Liver (tissue), 9 donors: Measurements from ENCODE around the gene ATG4C. TPM values are rescaled to one million over a fixed set of nuclear protein-coding genes. Genes with fewer than 3 reads are reported as not detected.

Source experiments
- DNase-seq: peaks from one replicate; pipeline ENCODE4 v3.0.0-alpha.2; 2017; ENCODE audit warnings: low spot score
- H3K27ac ChIP-seq, 2 donors: one replicate each; pipeline ENCODE4 v1.7.0; 2013; ENCODE audit warnings: inconsistent platforms in 2 of 2, low read length in 2 of 2, control low read depth in 1 of 2, low read depth in 1 of 2, mild to moderate bottlenecking in 1 of 2
- H3K27me3 ChIP-seq, 4 donors: one replicate each; pipeline versions ENCODE4 v1.6.1 to v1.7.0; 2013; ENCODE audit warnings: low read length in 3 of 4, inconsistent platforms in 1 of 4, mild to moderate bottlenecking in 1 of 4, moderate library complexity in 1 of 4; ENCODE audit not compliant: control insufficient read depth in 4 of 4, insufficient read depth in 4 of 4
- H3K36me3 ChIP-seq, 4 donors: one replicate each; pipeline versions ENCODE4 v1.6.1 to v1.7.0; 2013; ENCODE audit warnings: low read length in 3 of 4, mild to moderate bottlenecking in 3 of 4, low read depth in 1 of 4, moderate library complexity in 1 of 4; ENCODE audit not compliant: control insufficient read depth in 4 of 4, insufficient read depth in 3 of 4
- H3K4me1 ChIP-seq, 4 donors: one replicate each; pipeline versions ENCODE4 v1.6.1 to v1.7.0; 2013; ENCODE audit warnings: low read length in 3 of 4, mild to moderate bottlenecking in 3 of 4, moderate library complexity in 1 of 4; ENCODE audit not compliant: control insufficient read depth in 4 of 4, insufficient read depth in 4 of 4
- H3K4me3 ChIP-seq, 3 donors: one replicate each; pipeline versions ENCODE4 v1.6.1 to v1.7.0; 2013; ENCODE audit warnings: low read length in 3 of 3, control low read depth in 1 of 3, low read depth in 1 of 3, mild to moderate bottlenecking in 1 of 3
- H3K9ac ChIP-seq, 2 donors: one replicate each; pipeline ENCODE4 v1.7.0; 2013; ENCODE audit warnings: low read length in 2 of 2, mild to moderate bottlenecking in 2 of 2, moderate library complexity in 2 of 2, control low read depth in 1 of 2, low read depth in 1 of 2
- H3K9me3 ChIP-seq, 4 donors: one replicate each; pipeline versions ENCODE4 v1.6.1 to v1.7.0; 2013; ENCODE audit warnings: low read length in 3 of 4; ENCODE audit not compliant: control insufficient read depth in 4 of 4
- ATF3 ChIP-seq: IDR thresholded peaks from 2 replicates; pipeline ENCODE4 v1.6.1; 2016; ENCODE audit warnings: antibody characterized with exemption
- EGR1 ChIP-seq, 2 donors: IDR thresholded peaks; 2 replicates each; pipeline ENCODE4 v1.6.1; 2016 to 2018; ENCODE audit warnings: antibody characterized with exemption in 2 of 2, low read depth in 2 of 2
- FOXA1 ChIP-seq: IDR thresholded peaks from 2 replicates; pipeline ENCODE4 v1.6.1; 2016; ENCODE audit warnings: antibody characterized with exemption
- FOXA2 ChIP-seq: IDR thresholded peaks from 2 replicates; pipeline ENCODE4 v1.6.1; 2016; ENCODE audit warnings: antibody characterized with exemption
- GABPA ChIP-seq, 2 donors: IDR thresholded peaks in 1 of 2; conservative IDR thresholded peaks in 1 of 2; 2 replicates each; pipeline ENCODE4 v1.6.1; 2016; ENCODE audit warnings: antibody characterized with exemption in 2 of 2, mild to moderate bottlenecking in 1 of 2, moderate library complexity in 1 of 2
- HNF4A ChIP-seq, 2 donors: conservative IDR thresholded peaks; 2 replicates each; pipeline ENCODE4 v1.6.1; 2016; ENCODE audit warnings: antibody characterized with exemption in 2 of 2, mild to moderate bottlenecking in 2 of 2
- HNF4G ChIP-seq: IDR thresholded peaks from 2 replicates; pipeline ENCODE4 v1.6.1; 2016; ENCODE audit warnings: antibody characterized with exemption
- JUND ChIP-seq, 2 donors: IDR thresholded peaks; 2 replicates each; pipeline ENCODE4 v1.6.1; 2016; ENCODE audit warnings: antibody characterized with exemption in 2 of 2
- NR2F2 ChIP-seq: IDR thresholded peaks from 2 replicates; pipeline ENCODE4 v1.6.1; 2016; ENCODE audit warnings: antibody characterized with exemption
- RAD21 ChIP-seq, 2 donors: IDR thresholded peaks; 2 replicates each; pipeline ENCODE4 v1.6.1; 2016; ENCODE audit warnings: antibody characterized with exemption in 2 of 2, mild to moderate bottlenecking in 2 of 2
- RXRA ChIP-seq, 2 donors: IDR thresholded peaks; 2 replicates each; pipeline ENCODE4 v1.6.1; 2017 to 2018; ENCODE audit warnings: antibody characterized with exemption in 2 of 2, mild to moderate bottlenecking in 1 of 2
- SP1 ChIP-seq: IDR thresholded peaks from 2 replicates; pipeline ENCODE4 v1.6.1; 2018; ENCODE audit warnings: antibody characterized with exemption, mild to moderate bottlenecking
- TAF1 ChIP-seq: conservative IDR thresholded peaks from 2 replicates; pipeline ENCODE4 v1.6.1; 2016; ENCODE audit warnings: antibody characterized with exemption, mild to moderate bottlenecking
- YY1 ChIP-seq: IDR thresholded peaks from 2 replicates; pipeline ENCODE4 v1.6.1; 2016; ENCODE audit warnings: antibody characterized with exemption, mild to moderate bottlenecking
- ZBTB33 ChIP-seq: IDR thresholded peaks from 2 replicates; pipeline ENCODE4 v1.6.1; 2016; ENCODE audit warnings: antibody characterized with exemption
- WGBS: extraction: QIAGEN DNeasy Blood & Tissue Kit; methylation state at CpG from one replicate; pipeline ENCODE4 v1.1.7; 2013; 5-methylcytosine and 5-hydroxymethylcytosine counted together
- polyA plus RNA-seq, 2 donors: library from polyadenylated mRNA; stranded (reverse) in 1 of 2; unstranded in 1 of 2; fragments of 200-250 nt in 1 of 2; fragments of >200 nt in 1 of 2; fragmentation: Nextera tagmentation in 1 of 2; extraction: Ambion mirVana in 1 of 2; gene quantifications; one replicate each; pipeline versions ENCODE4 v1.2.1 to v1.2.3, GENCODE V29; 2013 to 2015
- total RNA-seq, 2 donors: library from RNA; depleted of rRNA; stranded (reverse); fragments of >200 nt; gene quantifications; one replicate each; pipeline ENCODE4 v1.2.3, GENCODE V29; 2014
- TF ChIP-seq, protein P1 (sequence below): IDR thresholded peaks from 2 replicates; pipeline ENCODE4 v1.6.1; 2016; ENCODE audit warnings: antibody characterized with exemption
- TF ChIP-seq, protein P2 (sequence below): fragments of 150-350 bp; IDR thresholded peaks from 2 replicates; pipeline ENCODE4 v1.5.1; 2017; ENCODE audit warnings: improper control_type of control experiment, low read depth, low read length; ENCODE audit not compliant: missing input control
- TF ChIP-seq, protein P3 (sequence below): IDR thresholded peaks from 2 replicates; pipeline ENCODE4 v1.6.1; 2016; ENCODE audit warnings: antibody characterized with exemption, mild to moderate bottlenecking
- donor health status: healthy.
- donor health status: healthy.
- donor health status: healthy.
- donor health status: healthy.
- donor health status: healthy.

ATG4C gene, protein sequence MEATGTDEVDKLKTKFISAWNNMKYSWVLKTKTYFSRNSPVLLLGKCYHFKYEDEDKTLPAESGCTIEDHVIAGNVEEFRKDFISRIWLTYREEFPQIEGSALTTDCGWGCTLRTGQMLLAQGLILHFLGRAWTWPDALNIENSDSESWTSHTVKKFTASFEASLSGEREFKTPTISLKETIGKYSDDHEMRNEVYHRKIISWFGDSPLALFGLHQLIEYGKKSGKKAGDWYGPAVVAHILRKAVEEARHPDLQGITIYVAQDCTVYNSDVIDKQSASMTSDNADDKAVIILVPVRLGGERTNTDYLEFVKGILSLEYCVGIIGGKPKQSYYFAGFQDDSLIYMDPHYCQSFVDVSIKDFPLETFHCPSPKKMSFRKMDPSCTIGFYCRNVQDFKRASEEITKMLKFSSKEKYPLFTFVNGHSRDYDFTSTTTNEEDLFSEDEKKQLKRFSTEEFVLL
- 1 to 10 TPM; 5.6 to 8.4 TPM for total RNA-seq
- 1 to 10 TPM; 3.8 to 4.8 TPM for polyA plus RNA-seq

- no peaks in the 10 kb centered on the region for H3K36me3 ChIP-seq
- peak within 1 kb of the TSS; percentile 96 to 98 for H3K27ac ChIP-seq
- H3K9ac ChIP-seq: peak within 1 kb of the TSS; percentile 79 to 99
- peak; percentile 91 for DNase-seq
- H3K9me3 ChIP-seq: no peaks in the 10 kb centered on the region
- under 1% methylated on average over 38 of the region's 38 CpGs for WGBS
- TF ChIP-seq EGR1 (IDR thresholded peaks at IDR 0.05; ENCODE audit: low read depth in 2 of 2) (peak; percentile 64 to 69), HNF4A (conservative IDR thresholded peaks at IDR 0.05) (peak in 1 of 2 donors; percentile 35), NR2F2 (peak; percentile 58), FOXA1 (no peak), FOXA2 (no peak), GABPA (IDR thresholded peaks at IDR 0.05 in 1 of 2, conservative IDR thresholded peaks at IDR 0.05 in 1 of 2) (peak; percentile 61 to 92), TAF1 (peak; percentile 82), HNF4G (peak; percentile 7), ZBTB33 (peak; percentile 97), JUND (IDR thresholded peaks at IDR 0.05) (no peak), RAD21 (IDR thresholded peaks at IDR 0.05) (peak in 1 of 2 donors; percentile 26), SP1 (peak; percentile 71), RXRA (IDR thresholded peaks at IDR 0.05) (peak; percentile 42 to 46), YY1 (peak; percentile 96), ATF3 (peak; percentile 71)
- TF ChIP-seq, protein P1, sequence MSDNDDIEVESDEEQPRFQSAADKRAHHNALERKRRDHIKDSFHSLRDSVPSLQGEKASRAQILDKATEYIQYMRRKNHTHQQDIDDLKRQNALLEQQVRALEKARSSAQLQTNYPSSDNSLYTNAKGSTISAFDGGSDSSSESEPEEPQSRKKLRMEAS: peak; percentile 87
- TF ChIP-seq, protein P2, sequence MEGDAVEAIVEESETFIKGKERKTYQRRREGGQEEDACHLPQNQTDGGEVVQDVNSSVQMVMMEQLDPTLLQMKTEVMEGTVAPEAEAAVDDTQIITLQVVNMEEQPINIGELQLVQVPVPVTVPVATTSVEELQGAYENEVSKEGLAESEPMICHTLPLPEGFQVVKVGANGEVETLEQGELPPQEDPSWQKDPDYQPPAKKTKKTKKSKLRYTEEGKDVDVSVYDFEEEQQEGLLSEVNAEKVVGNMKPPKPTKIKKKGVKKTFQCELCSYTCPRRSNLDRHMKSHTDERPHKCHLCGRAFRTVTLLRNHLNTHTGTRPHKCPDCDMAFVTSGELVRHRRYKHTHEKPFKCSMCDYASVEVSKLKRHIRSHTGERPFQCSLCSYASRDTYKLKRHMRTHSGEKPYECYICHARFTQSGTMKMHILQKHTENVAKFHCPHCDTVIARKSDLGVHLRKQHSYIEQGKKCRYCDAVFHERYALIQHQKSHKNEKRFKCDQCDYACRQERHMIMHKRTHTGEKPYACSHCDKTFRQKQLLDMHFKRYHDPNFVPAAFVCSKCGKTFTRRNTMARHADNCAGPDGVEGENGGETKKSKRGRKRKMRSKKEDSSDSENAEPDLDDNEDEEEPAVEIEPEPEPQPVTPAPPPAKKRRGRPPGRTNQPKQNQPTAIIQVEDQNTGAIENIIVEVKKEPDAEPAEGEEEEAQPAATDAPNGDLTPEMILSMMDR: no peak
- TF ChIP-seq, protein P3, sequence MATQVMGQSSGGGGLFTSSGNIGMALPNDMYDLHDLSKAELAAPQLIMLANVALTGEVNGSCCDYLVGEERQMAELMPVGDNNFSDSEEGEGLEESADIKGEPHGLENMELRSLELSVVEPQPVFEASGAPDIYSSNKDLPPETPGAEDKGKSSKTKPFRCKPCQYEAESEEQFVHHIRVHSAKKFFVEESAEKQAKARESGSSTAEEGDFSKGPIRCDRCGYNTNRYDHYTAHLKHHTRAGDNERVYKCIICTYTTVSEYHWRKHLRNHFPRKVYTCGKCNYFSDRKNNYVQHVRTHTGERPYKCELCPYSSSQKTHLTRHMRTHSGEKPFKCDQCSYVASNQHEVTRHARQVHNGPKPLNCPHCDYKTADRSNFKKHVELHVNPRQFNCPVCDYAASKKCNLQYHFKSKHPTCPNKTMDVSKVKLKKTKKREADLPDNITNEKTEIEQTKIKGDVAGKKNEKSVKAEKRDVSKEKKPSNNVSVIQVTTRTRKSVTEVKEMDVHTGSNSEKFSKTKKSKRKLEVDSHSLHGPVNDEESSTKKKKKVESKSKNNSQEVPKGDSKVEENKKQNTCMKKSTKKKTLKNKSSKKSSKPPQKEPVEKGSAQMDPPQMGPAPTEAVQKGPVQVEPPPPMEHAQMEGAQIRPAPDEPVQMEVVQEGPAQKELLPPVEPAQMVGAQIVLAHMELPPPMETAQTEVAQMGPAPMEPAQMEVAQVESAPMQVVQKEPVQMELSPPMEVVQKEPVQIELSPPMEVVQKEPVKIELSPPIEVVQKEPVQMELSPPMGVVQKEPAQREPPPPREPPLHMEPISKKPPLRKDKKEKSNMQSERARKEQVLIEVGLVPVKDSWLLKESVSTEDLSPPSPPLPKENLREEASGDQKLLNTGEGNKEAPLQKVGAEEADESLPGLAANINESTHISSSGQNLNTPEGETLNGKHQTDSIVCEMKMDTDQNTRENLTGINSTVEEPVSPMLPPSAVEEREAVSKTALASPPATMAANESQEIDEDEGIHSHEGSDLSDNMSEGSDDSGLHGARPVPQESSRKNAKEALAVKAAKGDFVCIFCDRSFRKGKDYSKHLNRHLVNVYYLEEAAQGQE: no peak
- H3K4me3 ChIP-seq: peak within 1 kb of the TSS; percentile 75 to 99 (median 92)
- peaks cover 0 to 12% (median 10%) of the 10 kb centered on the region in 4 donors for H3K4me1 ChIP-seq
- H3K27me3 ChIP-seq: no peaks in the 10 kb centered on the region
Measured at GRCh38 chr1:62783736-62784508, at the start of gene ATG4C. ATG4C (plus strand) TSS chr1:62784132; CDS start chr1:62803787, 19,655 bp downstream.
